ENCODE results near the gene SGK1.
"Not testable (repeated sequence)": the region's sequence is repeated elsewhere in the genome, so short reads cannot be mapped to it uniquely, and the experiment has no call there.

The SGK1 gene

DNA sequence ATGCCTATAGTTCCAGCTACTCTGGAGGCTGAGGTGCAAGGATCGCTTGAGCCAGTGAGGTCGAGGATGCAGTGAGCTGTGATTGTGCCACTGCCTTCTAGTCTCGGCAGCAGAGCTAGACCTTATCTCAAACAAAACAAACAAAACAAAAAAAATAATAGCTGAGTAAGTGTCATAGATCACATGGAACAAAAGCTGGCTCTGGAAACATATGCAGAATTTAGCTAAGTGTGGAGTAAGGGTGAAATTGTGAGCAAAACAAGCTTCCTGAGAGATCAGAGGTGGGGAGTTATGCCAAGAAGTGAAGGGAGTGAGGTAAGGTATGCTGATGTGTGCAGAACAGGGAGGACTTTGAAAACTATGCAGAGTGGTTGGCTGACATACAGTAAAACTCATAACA, 18.7 kb downstream of the SGK1 start:
- no peak for DNase-seq

DNA sequence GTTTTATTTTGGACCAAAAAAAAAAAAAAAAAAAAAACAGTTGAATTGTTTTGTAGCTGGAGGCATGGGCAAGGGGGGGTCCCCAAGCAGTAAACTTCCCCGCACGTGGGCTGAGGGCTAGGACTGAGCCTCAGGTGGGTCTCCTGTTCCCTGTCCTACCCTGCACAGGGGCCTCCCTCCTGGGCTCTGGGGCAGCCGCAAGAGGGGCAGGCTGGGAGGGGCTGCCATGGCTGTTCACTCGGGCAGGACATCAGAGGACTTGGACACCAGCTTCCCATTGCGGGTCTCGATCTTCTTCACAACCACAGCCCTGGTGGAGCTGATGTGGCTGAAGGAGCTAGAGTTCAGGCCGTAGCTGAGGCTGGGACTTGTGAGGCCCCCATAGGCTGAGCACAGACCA, 21.1 kb downstream of the SGK1 start:
- no peak for DNase-seq

DNA sequence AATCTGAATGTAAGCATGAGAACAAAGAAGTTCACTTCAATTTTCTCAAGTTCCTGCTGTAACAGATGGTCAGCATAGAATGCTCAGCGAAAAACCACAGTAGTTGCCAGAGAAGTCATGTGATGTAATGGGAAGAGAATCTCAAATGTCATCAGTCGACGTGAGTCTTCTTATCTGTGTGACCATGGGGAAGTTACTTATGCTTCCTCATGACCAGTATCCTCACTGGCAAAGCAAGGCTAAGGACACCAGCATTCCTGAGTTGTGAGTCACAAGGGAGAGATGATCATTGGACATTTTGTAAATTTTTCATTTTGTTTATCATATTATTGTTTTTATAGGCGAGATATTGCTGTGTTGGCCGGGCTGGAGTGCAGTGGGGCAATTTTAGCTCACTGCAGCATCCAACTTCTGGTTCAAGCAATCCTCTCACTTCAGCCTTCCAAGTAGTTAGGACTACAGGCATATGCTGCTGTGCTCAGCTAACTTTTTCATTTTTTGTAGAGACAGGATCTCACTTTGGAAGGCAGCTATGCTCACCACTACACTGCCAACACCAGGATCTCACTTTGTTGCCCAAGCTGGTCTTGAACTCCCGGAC, 21.9 kb downstream of the SGK1 start:
- no peak for DNase-seq

DNA sequence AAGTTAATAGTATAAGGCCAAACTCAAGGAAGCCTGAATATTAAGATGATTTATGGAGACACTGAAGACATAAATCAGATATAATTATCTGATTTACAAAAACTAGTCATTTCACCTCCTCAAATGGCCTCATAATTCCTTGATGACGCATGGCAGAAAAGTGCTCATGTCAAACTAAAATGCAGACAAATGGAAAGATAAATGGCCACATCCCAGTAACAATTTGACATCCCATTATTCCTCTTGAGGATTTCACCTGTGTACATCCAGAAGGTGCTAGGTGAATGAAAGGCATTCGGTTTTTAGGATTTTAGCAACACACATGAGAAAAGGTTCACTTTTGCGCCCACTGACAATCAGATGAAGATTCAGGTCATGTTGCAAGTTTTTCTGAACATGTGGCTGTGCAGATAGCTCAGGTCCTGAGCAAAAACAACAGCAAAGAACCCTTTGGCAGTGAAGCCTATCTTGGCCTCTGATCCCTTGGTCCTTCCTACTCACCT, 24.2 kb downstream of the SGK1 start:
- no peak for DNase-seq

DNA sequence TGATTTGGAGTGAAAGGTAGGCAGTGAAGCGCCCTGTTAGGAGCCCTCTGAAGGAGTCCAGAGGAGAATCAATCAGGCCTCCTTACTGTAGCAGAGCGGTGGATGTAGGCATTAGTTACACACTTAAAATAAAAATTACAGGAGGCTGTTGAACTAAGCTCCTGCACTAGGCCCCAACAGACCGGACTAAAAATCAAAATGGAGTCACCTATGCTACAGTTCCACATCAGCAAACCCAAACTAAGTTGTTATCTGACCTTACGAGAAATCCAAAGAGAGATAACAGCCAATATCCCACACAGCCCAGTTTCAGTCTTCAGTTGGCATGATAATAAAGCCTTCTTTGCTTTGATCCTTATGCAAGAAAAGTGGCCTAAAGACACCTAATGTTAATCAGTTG, 26.8 kb downstream of the SGK1 start:
- no peak for DNase-seq

DNA sequence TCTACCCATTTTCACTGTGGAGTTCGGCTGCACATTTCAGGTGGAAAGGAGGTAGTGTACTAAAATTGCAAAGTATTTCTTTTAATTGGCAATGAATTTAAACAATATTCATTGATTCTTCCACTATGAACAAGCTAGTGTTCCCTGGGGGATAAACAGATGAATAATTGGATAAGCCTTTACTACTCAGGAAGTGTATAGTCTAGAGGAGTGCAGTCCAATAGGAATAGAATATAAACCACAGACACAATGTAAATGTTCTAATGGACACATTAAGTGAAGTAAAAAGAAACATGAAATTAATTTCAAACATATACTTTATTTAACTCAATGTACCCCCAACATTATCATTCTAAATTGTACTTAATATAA, 28.7 kb downstream of the SGK1 start:
- no peak for DNase-seq

DNA sequence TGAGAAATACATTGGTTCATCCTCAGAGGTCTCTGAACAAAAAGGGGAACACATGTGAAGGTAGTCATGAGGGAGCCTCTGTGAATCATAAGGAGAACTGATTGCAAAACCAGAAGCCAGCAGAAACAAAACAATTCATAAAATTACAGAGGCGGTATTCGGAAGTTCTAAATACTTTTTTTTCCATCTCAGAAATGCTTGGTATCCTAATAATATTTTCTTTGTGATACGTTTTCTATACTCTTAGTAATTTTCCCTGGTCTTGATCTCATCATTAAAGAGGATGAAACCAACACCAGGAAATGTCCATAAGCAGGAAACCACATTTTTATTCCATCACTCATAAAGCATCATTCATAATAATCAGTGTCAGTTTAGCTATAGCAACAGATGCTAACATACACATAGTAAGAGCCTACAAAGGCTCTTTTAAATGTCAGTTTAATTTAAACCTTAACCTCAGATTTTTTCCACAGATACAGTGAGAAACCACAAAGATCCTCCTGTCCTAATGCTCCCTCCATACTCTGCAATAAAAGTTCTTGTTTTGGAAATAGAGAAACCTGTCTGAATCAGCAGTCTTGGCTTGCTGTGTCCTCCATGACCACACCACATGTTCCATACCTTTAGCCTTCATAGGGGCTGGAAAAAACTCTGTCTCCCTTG, 29.2 kb downstream of the SGK1 start:
- peak; percentile 29 for DNase-seq

DNA sequence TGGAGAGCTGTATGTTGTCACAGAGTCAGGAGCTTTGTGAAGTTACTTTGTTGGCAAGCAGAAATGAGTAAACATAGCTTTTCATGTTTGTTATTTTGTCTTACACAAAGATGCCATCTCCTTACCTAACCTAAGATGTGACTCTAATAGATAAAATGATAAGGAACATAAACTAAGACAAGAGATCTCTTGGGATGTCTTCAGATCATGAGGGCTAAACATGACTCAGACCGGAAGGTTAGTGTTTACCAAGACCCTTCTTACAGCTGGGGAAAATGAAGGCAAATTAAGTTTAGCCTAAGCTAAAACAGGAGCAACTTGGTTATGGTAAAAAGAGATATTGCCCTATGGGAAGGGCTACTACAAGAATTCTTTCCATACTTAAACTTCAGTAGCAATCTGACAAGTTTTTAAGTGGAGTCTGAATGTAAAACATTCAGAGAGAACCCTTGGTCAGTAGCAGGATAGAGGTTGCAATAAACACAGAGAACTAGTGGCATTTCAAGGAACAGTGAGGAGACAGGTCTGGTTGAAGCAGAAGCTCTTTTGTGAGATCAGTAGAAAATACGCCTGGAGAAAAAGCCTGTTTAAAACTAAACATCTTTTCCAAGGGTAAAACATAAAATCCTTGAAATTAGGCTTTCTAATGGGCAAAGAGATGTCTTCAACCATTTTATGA, 29.9 kb downstream of the SGK1 start:
- no peak for DNase-seq

DNA sequence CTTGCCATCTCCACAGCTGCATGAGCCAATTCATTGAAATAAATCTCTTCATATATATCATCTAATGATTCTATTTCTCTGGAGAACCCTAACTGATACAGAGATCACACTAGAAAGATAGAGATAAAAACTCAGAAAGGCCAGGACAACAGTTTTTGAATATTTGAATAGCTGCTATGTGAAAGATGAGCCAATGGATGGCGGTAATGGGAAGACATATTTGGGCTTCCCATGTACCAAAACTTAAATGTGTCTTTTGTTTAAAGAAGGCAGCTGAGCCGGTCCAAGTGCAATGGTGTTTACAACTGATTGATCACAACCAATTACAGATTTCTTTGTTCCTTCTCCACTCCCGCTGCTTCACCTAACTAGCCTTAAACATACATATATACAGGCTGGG, 35.1 kb downstream of the SGK1 start:
- DNase-seq = no peak

DNA sequence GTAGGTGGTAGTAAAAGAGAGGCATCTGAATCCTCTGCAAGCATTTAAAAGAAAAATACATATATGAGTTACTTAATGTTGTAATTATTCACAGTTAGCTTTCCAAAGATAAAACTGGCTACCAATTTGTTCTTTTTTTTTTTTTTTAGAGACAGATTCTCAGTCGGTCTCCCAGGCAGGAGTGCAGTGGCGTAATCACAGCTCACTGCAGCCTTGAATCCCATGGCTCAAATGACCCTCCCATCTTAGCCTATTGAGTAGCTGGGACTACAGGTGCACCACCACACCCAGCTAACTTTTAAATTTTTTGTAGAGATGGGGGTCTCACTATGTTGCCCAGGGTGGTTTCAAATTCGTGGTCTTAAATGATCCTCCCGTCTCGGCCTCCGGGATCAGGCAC, 36.5 kb downstream of the SGK1 start:
- DNase-seq = no peak

DNA sequence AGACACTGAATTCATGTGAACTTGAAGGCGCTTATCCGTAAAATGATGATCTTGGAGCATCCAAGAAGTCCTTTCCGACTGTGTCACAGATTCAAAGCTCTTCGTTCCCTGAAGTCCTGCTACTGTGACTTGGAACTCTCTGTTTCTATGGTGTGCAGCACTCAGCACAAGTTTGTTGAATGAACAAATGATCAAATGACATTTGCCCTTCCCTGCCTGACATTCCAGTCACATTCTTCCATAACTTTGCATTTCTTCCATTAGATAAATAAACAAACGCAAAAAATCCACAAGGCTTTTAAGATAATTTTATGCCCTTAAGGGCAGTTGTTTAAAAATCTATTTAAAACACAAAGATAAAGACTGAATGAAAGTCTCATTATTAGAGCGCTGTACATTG, 39.9 kb downstream of the SGK1 start:
- DNase-seq = no peak

DNA sequence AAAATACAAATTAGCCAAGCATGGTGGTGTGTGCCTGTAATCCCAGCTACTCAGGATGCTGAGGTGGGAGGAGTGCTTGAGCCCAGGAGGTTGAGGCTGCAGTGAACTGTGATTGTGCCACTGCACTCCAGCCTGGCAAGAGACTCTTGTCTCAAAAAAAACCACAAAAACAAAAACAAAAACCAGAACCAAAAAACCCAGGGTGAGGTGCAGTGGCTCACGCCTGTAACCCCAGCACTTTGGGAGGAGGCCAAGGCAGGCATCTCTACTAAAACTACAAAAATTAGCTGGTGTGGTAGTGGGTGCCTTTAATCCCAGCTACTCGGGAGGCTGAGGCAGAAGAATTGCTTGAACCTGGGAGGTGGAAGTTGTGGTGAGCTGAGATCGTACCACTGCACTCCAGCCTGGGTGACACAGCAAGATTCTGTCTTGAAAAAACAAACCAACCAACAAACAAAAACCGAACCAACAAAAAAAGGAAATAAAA, 41.0 kb downstream of the SGK1 start:
- peak; percentile 32 for DNase-seq

DNA sequence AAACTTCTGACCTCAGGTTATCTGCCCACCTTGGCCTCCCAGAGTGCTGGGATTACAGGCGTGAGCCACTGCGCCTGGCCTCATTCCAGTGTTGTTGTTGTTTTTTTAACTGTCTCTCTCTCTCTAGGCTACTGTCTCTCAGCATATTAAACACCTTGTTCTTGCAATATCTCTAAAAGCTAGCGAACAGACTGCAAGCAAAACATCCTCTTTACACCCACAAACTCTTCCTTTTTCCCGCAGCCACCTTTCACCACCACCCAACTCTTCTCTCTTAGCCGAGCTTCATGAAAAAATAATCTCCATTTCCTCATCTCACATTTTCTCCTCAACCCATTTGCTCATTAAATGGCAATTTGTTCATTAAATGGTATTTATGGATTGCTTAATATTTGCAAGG, 45.5 kb downstream of the SGK1 start:
- peak; percentile 6 for DNase-seq

DNA sequence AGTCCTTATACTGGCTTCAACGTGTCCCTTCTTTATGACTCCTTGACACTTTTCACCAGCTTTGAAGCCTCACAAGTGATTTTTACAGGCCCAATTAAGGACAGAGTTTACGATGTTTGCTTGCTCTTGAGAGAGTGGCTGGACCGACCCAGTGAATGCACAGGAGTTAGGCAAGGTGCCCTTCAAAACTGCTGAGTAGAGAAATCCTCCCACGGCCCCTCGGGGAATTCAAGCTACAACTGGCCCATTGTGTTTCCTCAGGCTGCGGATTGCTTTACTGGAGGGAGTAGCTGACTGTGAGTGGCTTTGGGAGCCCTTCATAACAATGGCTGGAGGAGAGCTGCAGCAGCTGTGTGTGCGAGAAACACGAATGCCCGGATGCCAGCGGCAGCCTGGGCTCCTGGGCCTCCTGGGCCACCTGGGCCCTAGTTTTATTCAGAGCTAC, 50.0 kb downstream of the SGK1 start:
- no peak for DNase-seq

DNA sequence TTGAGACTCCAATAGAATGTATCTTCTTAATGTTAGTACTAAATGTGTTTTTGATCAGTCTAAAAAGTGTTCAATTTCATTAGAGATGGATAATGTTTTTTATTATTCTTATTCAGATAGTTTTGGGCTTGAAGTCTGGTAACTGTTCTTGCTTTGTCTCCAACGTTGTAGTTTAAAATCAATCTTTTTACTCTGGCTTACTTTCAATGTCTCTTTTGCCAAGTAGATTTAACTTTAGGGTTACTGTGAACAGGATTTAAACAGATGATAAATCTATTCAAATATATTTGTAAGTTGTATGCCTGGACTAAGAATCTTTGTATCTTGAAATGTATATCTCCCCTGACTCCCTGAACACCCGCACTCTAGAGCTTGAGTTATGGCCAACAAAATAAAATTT, 51.1 kb downstream of the SGK1 start:
- DNase-seq = no peak

DNA sequence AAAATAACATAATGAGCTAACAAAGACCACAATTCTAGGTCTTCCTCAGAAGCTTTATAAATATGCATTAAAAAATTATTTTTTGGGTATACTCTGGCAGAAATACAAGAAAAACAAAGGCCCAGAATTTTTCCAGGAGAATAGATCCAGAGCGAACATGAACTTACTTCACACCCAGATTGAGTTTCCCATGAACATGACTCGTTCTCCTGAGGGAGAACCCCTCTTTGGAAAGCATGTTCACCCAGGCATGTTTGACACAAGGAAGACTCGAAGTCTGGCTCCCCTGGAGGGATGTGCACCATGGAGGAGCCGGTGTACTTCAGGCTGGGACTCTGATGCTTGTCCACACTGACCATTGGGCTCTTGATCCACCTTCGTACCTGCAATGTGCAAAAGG, 56.1 kb downstream of the SGK1 start:
- DNase-seq = no peak

DNA sequence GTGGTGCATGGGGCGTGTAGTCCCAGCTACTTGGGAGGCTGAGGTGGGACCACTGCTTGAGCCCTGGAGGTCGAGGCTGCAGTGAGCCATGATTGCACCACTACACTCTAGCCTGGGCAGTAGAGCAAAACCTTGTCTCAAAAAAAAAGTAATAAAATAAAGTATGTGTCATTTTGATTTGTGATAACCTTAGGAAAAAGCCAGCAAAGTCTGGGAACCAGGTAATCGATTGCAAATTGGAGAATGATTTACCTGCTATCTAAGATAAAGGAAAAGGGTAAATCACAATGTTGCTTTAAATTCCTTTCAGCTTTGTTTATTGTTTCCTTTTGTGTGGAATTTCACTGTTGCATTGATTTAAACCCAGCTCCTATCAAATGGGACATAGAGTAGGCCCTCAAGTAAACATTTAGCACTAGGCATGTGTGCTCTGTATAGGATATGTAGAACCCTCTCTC, 59.0 kb downstream of the SGK1 start:
- no peak for DNase-seq

DNA sequence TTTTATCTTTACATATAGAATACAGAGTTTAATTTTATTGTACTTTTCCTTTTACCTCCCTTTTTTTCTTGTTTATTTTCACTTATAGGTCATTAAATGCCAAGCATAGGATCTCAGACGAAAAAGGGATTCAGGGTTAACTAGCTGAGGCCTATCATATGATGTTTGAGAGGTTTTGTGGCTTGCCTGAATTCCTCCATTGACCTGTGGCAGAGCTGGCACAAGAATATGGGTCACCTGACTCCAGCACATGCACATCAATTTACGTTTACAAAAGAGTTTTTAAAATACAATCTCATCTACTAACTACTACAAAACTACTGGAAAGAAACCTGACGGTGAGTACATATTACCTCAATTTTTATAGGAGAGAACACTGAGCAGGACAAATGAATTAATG, 60.4 kb downstream of the SGK1 start:
- DNase-seq = no peak

DNA sequence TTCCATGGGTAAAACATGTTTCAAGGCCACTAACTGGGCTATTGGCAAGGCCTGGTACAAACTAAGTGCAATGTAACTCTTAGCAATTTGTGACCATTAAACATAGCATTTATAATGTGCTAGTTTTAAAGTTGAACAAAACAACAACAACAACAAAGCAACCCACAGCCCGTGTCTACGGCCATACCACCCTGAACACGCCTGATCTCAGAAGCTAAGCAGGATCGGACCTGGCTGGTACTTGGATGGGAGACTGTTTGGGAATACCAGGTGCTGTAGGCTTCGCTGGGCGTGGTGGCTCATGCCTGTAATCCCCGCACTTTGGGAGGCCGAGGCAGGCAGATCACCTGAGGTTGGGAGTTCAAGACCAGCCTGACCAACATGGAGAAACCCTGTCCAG, 61.0 kb downstream of the SGK1 start:
- DNase-seq = no peak

DNA sequence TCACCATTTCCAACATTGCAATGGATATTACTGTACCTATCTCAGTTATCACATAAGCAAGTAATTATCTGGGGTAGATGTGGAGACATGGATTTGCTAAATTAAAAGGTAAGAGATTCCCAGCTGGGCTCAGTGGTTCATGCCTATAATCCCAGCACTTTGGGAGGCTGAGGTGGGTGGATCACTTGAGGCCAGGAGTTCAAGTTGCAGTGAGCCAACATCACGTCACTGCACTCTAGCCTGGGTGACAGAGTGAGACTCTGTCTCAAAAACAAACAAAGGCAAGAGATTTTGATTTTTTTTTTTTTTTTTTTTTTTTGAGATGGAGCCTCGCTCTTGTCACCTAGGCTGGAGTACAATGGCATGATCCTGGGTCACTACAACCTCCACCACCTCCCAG, 62.6 kb downstream of the SGK1 start:
- not testable (repeated sequence) for DNase-seq

DNA sequence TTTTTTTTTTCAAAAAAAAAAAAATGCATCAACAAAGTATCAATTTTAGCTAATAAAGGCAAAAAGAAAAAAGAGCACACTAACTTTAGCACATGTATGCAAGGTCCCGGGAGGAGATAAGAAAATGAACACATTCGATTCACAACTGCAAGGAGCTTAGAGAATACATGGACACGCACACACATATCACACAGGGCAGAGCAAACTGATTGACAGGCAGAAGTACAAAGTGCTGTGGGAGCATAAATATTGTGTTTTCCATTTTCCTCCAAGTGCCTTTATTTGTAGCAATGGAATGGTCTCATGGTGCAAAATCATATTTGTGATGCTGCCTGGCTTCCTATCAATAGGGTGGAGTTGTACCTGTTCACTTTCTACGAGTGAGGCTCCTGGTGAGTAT, 63.8 kb downstream of the SGK1 start:
- DNase-seq = no peak

DNA sequence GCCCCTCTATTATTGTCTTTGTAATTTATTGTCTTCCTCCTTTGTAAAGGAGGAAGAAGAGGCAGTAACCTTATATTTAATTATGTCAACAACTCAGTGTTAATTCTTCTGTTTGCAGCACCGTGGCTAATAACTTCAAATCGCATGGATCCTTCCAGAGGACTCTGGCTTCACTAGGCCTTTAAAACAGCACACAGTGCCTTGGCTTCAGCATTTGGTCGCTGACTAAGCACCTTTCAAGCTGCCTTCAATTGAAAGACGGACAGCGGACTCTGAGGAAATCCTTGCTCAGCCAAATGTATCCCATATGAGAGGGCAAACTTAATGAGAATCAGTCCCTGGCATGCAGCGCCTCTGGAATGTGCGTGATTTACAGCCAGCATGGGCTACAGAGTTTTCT, 64.2 kb downstream of the SGK1 start:
- no peak for DNase-seq

DNA sequence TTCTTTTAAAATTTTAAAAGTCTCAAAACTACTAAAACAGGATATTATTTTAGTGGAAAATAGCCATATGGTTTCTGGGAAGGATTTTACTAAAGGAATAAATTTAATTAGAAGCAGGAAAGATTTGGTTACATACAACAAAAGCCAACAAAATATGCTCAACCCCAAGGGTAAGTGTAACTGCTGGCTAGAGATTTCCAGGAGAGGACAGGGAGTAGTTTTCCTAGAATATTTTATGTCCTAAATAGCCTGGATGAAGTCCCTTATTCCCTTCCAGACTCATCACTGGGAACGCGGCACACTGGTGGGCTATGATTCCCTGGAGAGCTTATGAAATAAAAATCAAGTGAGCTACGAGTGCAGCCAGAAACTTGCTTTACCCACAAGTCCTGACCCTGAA, 66.6 kb downstream of the SGK1 start:
- DNase-seq = no peak

DNA sequence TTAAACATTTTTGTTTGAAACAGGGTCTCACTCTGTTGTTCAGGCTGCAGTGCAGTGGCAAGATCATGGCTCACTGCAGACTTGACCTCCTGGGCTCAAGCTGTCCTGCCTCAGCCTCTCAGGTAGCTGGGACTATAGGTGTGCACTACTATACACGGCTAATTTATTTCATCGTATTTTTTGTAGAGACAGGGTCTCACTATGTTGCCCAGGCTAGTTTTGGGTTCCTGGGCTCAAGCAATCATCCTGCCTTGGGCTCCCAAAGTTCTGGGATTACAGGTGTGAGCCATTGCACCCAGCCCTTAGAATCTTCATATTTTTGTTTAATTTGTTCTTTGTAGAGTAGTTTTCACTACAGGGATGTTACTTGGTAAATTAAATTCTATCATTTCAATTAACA, 67.1 kb downstream of the SGK1 start:
- DNase-seq = no peak

Measured in CD4-positive, alpha-beta T cell treated with Interleukin-4 for 4 hours (primary cell).